HL-60 (cell line): ENCODE results near the gene RBM43.

Experiments used
- CTCF ChIP-seq: IDR thresholded peaks from one replicate; pipeline ENCODE4 v1.5.1; 2011; ENCODE audit warnings: low read length, control low read depth, inconsistent platforms; ENCODE audit not compliant: insufficient read depth
- GABPA ChIP-seq: IDR thresholded peaks from 2 replicates; pipeline ENCODE4 v1.6.1; 2012; ENCODE audit warnings: low read depth
- POLR2AphosphoS5 ChIP-seq: IDR thresholded peaks from 2 replicates; pipeline ENCODE4 v1.6.1; 2012; ENCODE audit warnings: low read depth
- REST ChIP-seq: IDR thresholded peaks from 2 replicates; pipeline ENCODE4 v1.6.1; 2012; ENCODE audit warnings: low read depth; ENCODE audit not compliant: insufficient replicate concordance
- SPI1 ChIP-seq: IDR thresholded peaks from 2 replicates; pipeline ENCODE4 v1.6.1; 2012; ENCODE audit warnings: low read depth, mild to moderate bottlenecking, borderline replicate concordance

- TF ChIP-seq CTCF (no peak), REST (no peak), GABPA (no peak), POLR2AphosphoS5 (no peak), SPI1 (no peak)
Observed at GRCh38 chr2:151237422-151238025, 24.1 kb downstream of the RBM43 start.
